22Rv1 (cell line): ENCODE measurements around the gene ERP44.

Experiments used
- H3K27ac ChIP-seq: fragments of 450-650 bp; 2 replicates; pipeline ENCODE4 v1.5.1; 2017
- ZFX ChIP-seq: fragments of 450-650 bp; IDR thresholded peaks from 2 replicates; pipeline ENCODE4 v1.6.1; 2017; ENCODE audit warnings: antibody characterized with exemption, borderline replicate concordance
- TF ChIP-seq, protein P1 (sequence below): fragments of 450-650 bp; IDR thresholded peaks from 2 replicates; pipeline ENCODE4 v1.5.1; 2017; ENCODE audit warnings: mild to moderate bottlenecking

The ERP44 gene

GRCh38 chr9:99971410-99971809 lies 127.4 kb downstream of the ERP44 start:
- no peak for TF ChIP-seq ZFX
- TF ChIP-seq, protein P1, sequence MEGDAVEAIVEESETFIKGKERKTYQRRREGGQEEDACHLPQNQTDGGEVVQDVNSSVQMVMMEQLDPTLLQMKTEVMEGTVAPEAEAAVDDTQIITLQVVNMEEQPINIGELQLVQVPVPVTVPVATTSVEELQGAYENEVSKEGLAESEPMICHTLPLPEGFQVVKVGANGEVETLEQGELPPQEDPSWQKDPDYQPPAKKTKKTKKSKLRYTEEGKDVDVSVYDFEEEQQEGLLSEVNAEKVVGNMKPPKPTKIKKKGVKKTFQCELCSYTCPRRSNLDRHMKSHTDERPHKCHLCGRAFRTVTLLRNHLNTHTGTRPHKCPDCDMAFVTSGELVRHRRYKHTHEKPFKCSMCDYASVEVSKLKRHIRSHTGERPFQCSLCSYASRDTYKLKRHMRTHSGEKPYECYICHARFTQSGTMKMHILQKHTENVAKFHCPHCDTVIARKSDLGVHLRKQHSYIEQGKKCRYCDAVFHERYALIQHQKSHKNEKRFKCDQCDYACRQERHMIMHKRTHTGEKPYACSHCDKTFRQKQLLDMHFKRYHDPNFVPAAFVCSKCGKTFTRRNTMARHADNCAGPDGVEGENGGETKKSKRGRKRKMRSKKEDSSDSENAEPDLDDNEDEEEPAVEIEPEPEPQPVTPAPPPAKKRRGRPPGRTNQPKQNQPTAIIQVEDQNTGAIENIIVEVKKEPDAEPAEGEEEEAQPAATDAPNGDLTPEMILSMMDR, result no peak
- H3K27ac ChIP-seq, result no peak overlapping the region

- no peak for TF ChIP-seq ZFX
- TF ChIP-seq, protein P1, result no peak
- H3K27ac ChIP-seq, result no peak overlapping the region
Measured at GRCh38 chr9:99970481-99970880, 128.3 kb downstream of the ERP44 start.

DNA sequence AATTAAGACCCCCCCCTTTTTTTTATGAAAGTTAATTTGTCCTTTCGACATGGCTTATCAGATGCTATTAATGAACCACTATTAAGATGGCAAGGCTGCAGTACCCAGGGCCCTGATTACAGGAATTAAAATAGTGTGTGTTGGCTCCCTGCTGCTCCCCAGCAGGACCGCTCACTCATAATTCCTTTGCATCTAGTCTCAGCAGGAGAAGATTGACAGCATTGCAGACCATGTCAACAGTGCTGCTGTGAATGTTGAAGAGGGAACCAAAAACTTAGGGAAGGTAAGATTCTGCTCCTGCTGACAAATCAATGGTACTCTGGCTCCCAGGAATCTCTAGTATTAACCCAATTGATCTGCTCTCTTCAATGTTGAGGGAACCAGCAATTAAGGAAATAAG lies 131.3 kb downstream of the ERP44 start:
- TF ChIP-seq, protein P1, result no peak
- TF ChIP-seq ZFX, result no peak
- no peak overlapping the region for H3K27ac ChIP-seq

DNA sequence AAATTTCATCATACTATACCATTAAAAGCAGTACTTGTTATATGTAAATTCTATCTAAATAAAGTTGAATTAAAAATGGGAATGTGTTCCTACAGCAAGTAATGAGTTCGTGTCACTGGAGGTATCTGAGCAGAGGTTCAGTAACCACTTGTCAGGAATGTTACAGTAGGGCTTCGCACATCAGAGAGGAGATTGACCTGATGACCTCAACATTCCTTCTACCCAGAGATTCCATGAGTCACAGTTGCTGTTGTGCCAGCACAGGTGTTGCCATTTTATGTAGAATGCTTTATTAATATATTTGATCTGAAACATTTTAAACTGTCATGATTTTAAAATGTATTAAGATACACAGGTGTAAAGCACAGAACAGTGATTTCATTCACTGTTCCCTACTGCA lies 132.1 kb downstream of the ERP44 start:
- no peak overlapping the region for H3K27ac ChIP-seq
- TF ChIP-seq, protein P1, result no peak
- TF ChIP-seq ZFX, result no peak

- no peak overlapping the region for H3K27ac ChIP-seq
- TF ChIP-seq ZFX, result no peak
- TF ChIP-seq, protein P1, result no peak
Measured at GRCh38 chr9:99966001-99966400, 132.8 kb downstream of the ERP44 start.

DNA sequence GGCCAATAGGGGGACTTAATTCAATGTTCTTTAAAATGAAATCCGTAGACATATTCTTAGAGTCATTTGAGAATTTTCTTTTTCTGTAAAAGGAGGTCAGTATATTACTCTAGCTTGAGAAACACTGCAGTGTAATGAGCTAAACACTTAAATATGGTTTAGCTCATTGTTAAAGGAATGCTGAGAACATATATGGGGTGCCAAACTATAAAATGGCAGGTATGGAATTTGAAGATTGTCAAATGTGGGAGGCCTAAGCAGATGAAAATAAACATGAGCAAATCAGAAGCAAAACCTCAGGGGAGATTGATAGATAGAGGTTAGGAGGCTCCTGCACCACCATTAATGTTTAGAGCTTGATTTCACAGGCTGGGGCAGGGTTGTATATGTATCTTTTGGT lies 134.5 kb downstream of the ERP44 start:
- TF ChIP-seq, protein P1, result no peak
- no peak for TF ChIP-seq ZFX
- H3K27ac ChIP-seq, result no peak overlapping the region

DNA sequence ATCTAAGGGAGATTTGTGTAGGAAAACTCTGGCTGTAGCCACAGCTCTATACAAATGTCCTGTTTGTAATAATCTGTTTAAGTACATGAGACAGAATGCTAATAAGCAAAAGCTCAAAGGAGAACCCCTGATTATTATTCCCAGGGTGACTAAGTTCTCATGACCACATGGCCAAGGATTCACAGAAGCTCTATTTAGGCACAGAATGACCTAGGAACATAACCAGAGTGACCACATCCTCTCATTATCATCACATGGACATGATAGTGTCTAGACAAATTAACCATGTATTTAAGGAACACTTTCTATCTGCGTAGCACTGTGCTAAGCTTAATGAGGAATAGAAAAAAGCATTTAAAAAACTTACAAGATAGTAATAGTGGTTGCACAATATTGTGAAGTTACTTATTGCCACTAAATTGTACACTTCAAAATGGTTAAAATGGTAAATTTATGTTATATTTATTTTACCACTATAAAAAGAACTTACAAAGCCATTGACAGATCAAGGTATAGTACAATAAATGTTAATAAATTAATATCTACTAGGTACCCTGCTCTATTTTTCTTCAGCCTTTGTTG lies 136.0 kb downstream of the ERP44 start:
- TF ChIP-seq, protein P1, result no peak
- TF ChIP-seq ZFX, result no peak
- no peak overlapping the region for H3K27ac ChIP-seq
